Keratinocyte (primary cell): ENCODE results near the gene SLC51B.

Experiments
- EZH2 ChIP-seq: IDR thresholded peaks from one replicate; pipeline ENCODE4 v1.6.1; 2012; ENCODE audit warnings: inconsistent platforms, mild to moderate bottlenecking, low read length, moderate library complexity
- TF ChIP-seq, protein P1 (sequence below), 3 experiments: IDR thresholded peaks in 1 of 3; conservative IDR thresholded peaks in 1 of 3; optimal IDR thresholded peaks in 1 of 3; 2 replicates in 2 of 3; 3 replicates in 1 of 3; pipeline versions ENCODE3 to v1.5.1; 2011; ENCODE audit warnings: low read length in 3 of 3, mild to moderate bottlenecking in 3 of 3, moderate library complexity in 2 of 3, control low read depth in 1 of 3, inconsistent platforms in 1 of 3; ENCODE audit not compliant: insufficient read depth in 2 of 3; ENCODE audit errors: extremely low read depth in 1 of 3

DNA sequence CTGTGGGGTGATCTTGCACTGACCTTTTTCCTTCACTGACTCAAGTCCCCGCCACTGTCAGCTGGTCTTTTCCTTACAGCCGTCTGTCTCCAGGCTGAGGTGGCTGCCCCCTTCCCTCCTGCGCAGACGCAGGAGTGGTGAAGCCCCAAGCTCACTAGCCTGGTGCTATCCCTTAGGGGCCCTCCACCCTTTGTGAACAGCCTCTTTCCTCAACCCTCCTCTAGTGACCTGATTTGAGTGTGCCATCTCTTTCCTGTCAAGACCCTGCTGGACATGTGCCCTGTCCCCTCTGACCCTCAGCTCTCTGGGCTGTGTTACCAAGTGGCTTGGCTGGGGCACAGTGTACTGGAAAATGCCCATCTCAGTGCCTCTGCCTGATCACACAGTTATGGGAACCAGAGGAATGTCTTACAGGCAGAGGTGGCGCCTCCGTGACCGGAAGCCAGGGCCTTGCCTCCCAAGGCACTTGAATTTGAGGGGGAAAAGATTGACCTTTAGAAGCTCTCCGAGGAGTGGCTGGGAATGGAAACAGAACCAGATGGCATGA is 40.1 kb downstream of the SLC51B start:
- TF ChIP-seq, protein P1, sequence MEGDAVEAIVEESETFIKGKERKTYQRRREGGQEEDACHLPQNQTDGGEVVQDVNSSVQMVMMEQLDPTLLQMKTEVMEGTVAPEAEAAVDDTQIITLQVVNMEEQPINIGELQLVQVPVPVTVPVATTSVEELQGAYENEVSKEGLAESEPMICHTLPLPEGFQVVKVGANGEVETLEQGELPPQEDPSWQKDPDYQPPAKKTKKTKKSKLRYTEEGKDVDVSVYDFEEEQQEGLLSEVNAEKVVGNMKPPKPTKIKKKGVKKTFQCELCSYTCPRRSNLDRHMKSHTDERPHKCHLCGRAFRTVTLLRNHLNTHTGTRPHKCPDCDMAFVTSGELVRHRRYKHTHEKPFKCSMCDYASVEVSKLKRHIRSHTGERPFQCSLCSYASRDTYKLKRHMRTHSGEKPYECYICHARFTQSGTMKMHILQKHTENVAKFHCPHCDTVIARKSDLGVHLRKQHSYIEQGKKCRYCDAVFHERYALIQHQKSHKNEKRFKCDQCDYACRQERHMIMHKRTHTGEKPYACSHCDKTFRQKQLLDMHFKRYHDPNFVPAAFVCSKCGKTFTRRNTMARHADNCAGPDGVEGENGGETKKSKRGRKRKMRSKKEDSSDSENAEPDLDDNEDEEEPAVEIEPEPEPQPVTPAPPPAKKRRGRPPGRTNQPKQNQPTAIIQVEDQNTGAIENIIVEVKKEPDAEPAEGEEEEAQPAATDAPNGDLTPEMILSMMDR (optimal IDR thresholded peaks at IDR 0.05 in 1 of 3, IDR thresholded peaks at IDR 0.05 in 1 of 3, conservative IDR thresholded peaks at IDR 0.05 in 1 of 3; ENCODE audit: extremely low read depth in 1 of 3, insufficient read depth in 2 of 3, low read length in 3 of 3): no peak
- no peak for TF ChIP-seq EZH2
